ENCODE data around the gene ARMH2.

Gene ARMH2

GRCh38 chr6:24821860-24822444, 23.2 kb upstream of the ARMH2 start:
- no peak for DNase-seq (ENCODE audit: low read depth)
- H3K4me3 ChIP-seq (ENCODE audit: low read length): no peak overlapping the region
- no peak for TF ChIP-seq CTCF (conservative IDR thresholded peaks at IDR 0.05; ENCODE audit: low read depth, low read length)

GRCh38 chr6:24818346-24818745, 19.6 kb upstream of the ARMH2 start:
- TF ChIP-seq CTCF (conservative IDR thresholded peaks at IDR 0.05; ENCODE audit: low read depth, low read length): no peak
- H3K4me3 ChIP-seq (ENCODE audit: low read length): no peak overlapping the region
- DNase-seq (ENCODE audit: low read depth): no peak

GRCh38 chr6:24809728-24810127, 11.0 kb upstream of the ARMH2 start:
- no peak for DNase-seq (ENCODE audit: low read depth)
- no peak for TF ChIP-seq CTCF (conservative IDR thresholded peaks at IDR 0.05; ENCODE audit: low read depth, low read length)
- H3K4me3 ChIP-seq (ENCODE audit: low read length): no peak overlapping the region

GRCh38 chr6:24807584-24807983, 8.9 kb upstream of the ARMH2 start:
- no peak overlapping the region for H3K4me3 ChIP-seq (ENCODE audit: low read length)
- no peak for TF ChIP-seq CTCF (conservative IDR thresholded peaks at IDR 0.05; ENCODE audit: low read depth, low read length)
- no peak for DNase-seq (ENCODE audit: low read depth)

GRCh38 chr6:24802271-24803059, 3.7 kb upstream of the ARMH2 start:
- no peak for DNase-seq (ENCODE audit: low read depth)
- no peak overlapping the region for H3K4me3 ChIP-seq (ENCODE audit: low read length)
- no peak for TF ChIP-seq CTCF (conservative IDR thresholded peaks at IDR 0.05; ENCODE audit: low read depth, low read length)

GRCh38 chr6:24799541-24799915, 811 bp upstream of the ARMH2 start:
- no peak for DNase-seq (ENCODE audit: low read depth)
- no peak overlapping the region for H3K4me3 ChIP-seq (ENCODE audit: low read length)
- TF ChIP-seq CTCF (conservative IDR thresholded peaks at IDR 0.05; ENCODE audit: low read depth, low read length): no peak

Data from retinal pigment epithelial cell (primary cell).